H1 (cell line): ENCODE results near the gene SI. TPM values are rescaled to one million over a fixed set of nuclear protein-coding genes. Genes with fewer than 3 reads are reported as not detected.
A peak's percentile ranks its signal among the peaks of the same experiment; 100 is the strongest.

Experiments
- CTCF ChIA-PET: fragments of 300-600 bp; sonication (Branson Sonifier 250); formaldehyde crosslinking; loops from one replicate; lab custom pipeline; 2021; ENCODE audit not compliant: partially characterized antibody; lab: Charles Lee
- POLR2A ChIA-PET: fragments of 300-600 bp; sonication (Branson Sonifier 250); formaldehyde crosslinking; loops from one replicate; lab custom pipeline; 2021; ENCODE audit warnings: inconsistent platforms; ENCODE audit not compliant: partially characterized antibody; lab: Charles Lee
- DNase-seq, 2 experiments: peaks; one replicate each; pipeline versions ENCODE4 v3.0.0 to v3.0.0-alpha.2; 2010 to 2022; ENCODE audit warnings: low spot score in 2 of 2, low read depth in 1 of 2, mixed read lengths in 1 of 2
- FAIRE-seq: peaks from 2 replicates; lab custom pipeline; 2011; peaks lifted over from hg19 to GRCh38; lab: Jason Lieb, UNC
- H2AFZ ChIP-seq: 2 replicates; pipeline ENCODE4 v1.8.1; 2012; ENCODE audit warnings: low read length, inconsistent platforms
- H2AK5ac ChIP-seq: 2 replicates; pipeline ENCODE4 v1.6.1; 2013; ENCODE audit warnings: low read depth, low read length
- H2BK120ac ChIP-seq: replicated peaks from 2 replicates; pipeline ENCODE3; 2013; ENCODE audit warnings: low read depth, low read length, inconsistent platforms
- H2BK12ac ChIP-seq: 2 replicates; pipeline ENCODE4 v1.6.1; 2013; ENCODE audit warnings: low read depth, low read length
- H2BK15ac ChIP-seq: 2 replicates; pipeline ENCODE4 v1.6.1; 2013; ENCODE audit warnings: low read length
- H2BK20ac ChIP-seq: 2 replicates; pipeline ENCODE4 v1.6.1; 2013; ENCODE audit warnings: low read length
- H2BK5ac ChIP-seq: 2 replicates; pipeline ENCODE4 v1.6.1; 2013; ENCODE audit warnings: low read depth, low read length
- H3K14ac ChIP-seq: 2 replicates; pipeline ENCODE4 v1.6.1; 2013; ENCODE audit warnings: inconsistent platforms; ENCODE audit not compliant: insufficient read length
- H3K18ac ChIP-seq: 2 replicates; pipeline ENCODE4 v1.6.1; 2013; ENCODE audit warnings: low read length; ENCODE audit errors: extremely low read depth
- H3K23ac ChIP-seq: 2 replicates; pipeline ENCODE4 v1.6.1; 2013; ENCODE audit warnings: inconsistent platforms; ENCODE audit not compliant: insufficient read length
- H3K23me2 ChIP-seq: 2 replicates; pipeline ENCODE4 v1.6.1; 2013; ENCODE audit warnings: low read depth, low read length
- H3K27ac ChIP-seq: 2 replicates; pipeline ENCODE4 v1.6.1; 2011; ENCODE audit warnings: low read depth, low read length, inconsistent platforms
- H3K27me3 ChIP-seq, 4 experiments: replicated peaks in 1 of 4; 1 replicate in 1 of 4; 2 replicates in 3 of 4; pipeline versions ENCODE4 v1.6.1 to v1.8.1; 2011 to 2013; ENCODE audit warnings: low read length in 3 of 4, mild to moderate bottlenecking in 3 of 4, inconsistent platforms in 2 of 4, mixed read lengths in 2 of 4, moderate library complexity in 1 of 4; ENCODE audit not compliant: control insufficient read depth in 3 of 4, insufficient read depth in 3 of 4; ENCODE audit errors: extremely low read depth in 1 of 4
- H3K36me3 ChIP-seq, 4 experiments: 2 replicates each; pipeline versions ENCODE4 v1.6.1 to v1.8.1; 2011 to 2013; ENCODE audit warnings: mild to moderate bottlenecking in 4 of 4, low read length in 3 of 4, moderate library complexity in 2 of 4, control low read depth in 1 of 4, inconsistent platforms in 1 of 4; ENCODE audit not compliant: insufficient read depth in 4 of 4, control insufficient read depth in 2 of 4
- H3K4ac ChIP-seq: replicated peaks from 2 replicates; pipeline ENCODE3; 2013; ENCODE audit warnings: low read length, low read depth, mixed read lengths, inconsistent platforms; ENCODE audit not compliant: insufficient read length
- H3K4me1 ChIP-seq, 4 experiments: replicated peaks in 1 of 4; 1 replicate in 1 of 4; 2 replicates in 3 of 4; pipeline versions ENCODE4 v1.6.1 to v1.8.1; 2011 to 2013; ENCODE audit warnings: low read length in 3 of 4, inconsistent platforms in 2 of 4, mixed read lengths in 1 of 4; ENCODE audit not compliant: insufficient read depth in 4 of 4, control insufficient read depth in 3 of 4
- H3K4me2 ChIP-seq, 2 experiments: 2 replicates each; pipeline versions ENCODE4 v1.6.1 to v1.8.1; 2011 to 2013; ENCODE audit warnings: low read depth in 2 of 2, low read length in 2 of 2, control low read depth in 1 of 2, inconsistent platforms in 1 of 2, mild to moderate bottlenecking in 1 of 2; ENCODE audit not compliant: insufficient read depth in 1 of 2
- H3K4me3 ChIP-seq, 4 experiments: fragments of 200-600, 300-600 bp in 1 of 4; sonication (generic), shearing (Covaris generic), sonication (Bioruptor Twin) in 1 of 4; 2 replicates each; pipeline versions ENCODE4 v1.5.1 to v1.8.1; 2011 to 2016; ENCODE audit warnings: low read length in 4 of 4, low read depth in 3 of 4, control low read depth in 2 of 4, inconsistent platforms in 2 of 4, mild to moderate bottlenecking in 2 of 4, mixed read lengths in 1 of 4, moderate library complexity in 1 of 4; ENCODE audit not compliant: insufficient read depth in 2 of 4; ENCODE audit errors: extremely low read depth in 1 of 4
- H3K56ac ChIP-seq: replicated peaks from 2 replicates; pipeline ENCODE3; 2013; ENCODE audit warnings: low read depth, mild to moderate bottlenecking, mixed read lengths, low read length, inconsistent platforms; ENCODE audit not compliant: insufficient read length
- H3K79me1 ChIP-seq: 2 replicates; pipeline ENCODE4 v1.6.1; 2013; ENCODE audit warnings: low read depth, low read length, control low read depth
- H3K79me2 ChIP-seq, 2 experiments: 2 replicates each; pipeline versions ENCODE4 v1.6.1 to v1.8.1; 2012 to 2013; ENCODE audit warnings: low read length in 2 of 2, mild to moderate bottlenecking in 2 of 2, inconsistent platforms in 1 of 2; ENCODE audit not compliant: insufficient read depth in 2 of 2, control insufficient read depth in 1 of 2
- H3K9ac ChIP-seq, 4 experiments: replicated peaks in 1 of 4; 1 replicate in 1 of 4; 2 replicates in 3 of 4; pipeline versions ENCODE4 v1.6.1 to v1.8.1; 2011 to 2013; ENCODE audit warnings: low read depth in 3 of 4, low read length in 3 of 4, control low read depth in 2 of 4, mild to moderate bottlenecking in 2 of 4, moderate library complexity in 2 of 4, inconsistent platforms in 1 of 4; ENCODE audit errors: extremely low read depth in 1 of 4
- H3K9me3 ChIP-seq, 2 experiments: 2 replicates each; pipeline versions ENCODE4 v1.6.1 to v1.8.1; 2012 to 2013; ENCODE audit warnings: mild to moderate bottlenecking in 2 of 2, moderate library complexity in 2 of 2, control low read depth in 1 of 2, inconsistent platforms in 1 of 2, low read depth in 1 of 2, low read length in 1 of 2, mixed read lengths in 1 of 2; ENCODE audit not compliant: insufficient read depth in 2 of 2
- H4K20me1 ChIP-seq, 2 experiments: replicated peaks in 1 of 2; 2 replicates each; pipeline versions ENCODE3 to v1.8.1; 2011 to 2013; ENCODE audit warnings: inconsistent platforms in 2 of 2, low read length in 2 of 2, mild to moderate bottlenecking in 1 of 2; ENCODE audit not compliant: insufficient read depth in 2 of 2, control insufficient read depth in 1 of 2
- H4K5ac ChIP-seq: 2 replicates; pipeline ENCODE4 v1.6.1; 2013; ENCODE audit warnings: low read length, low read depth, mixed read lengths, inconsistent platforms; ENCODE audit not compliant: insufficient read length
- H4K8ac ChIP-seq: 2 replicates; pipeline ENCODE4 v1.8.0; 2013; ENCODE audit warnings: mild to moderate bottlenecking, moderate library complexity, low read length, inconsistent platforms; ENCODE audit not compliant: insufficient read depth; ENCODE audit errors: extremely low read depth
- H4K91ac ChIP-seq: replicated peaks from 2 replicates; pipeline ENCODE3; 2013; ENCODE audit warnings: low read length, mixed read lengths, inconsistent platforms; ENCODE audit not compliant: insufficient read length
- GTF2F1 ChIP-seq: IDR thresholded peaks from 2 replicates; pipeline ENCODE4 v1.6.1; 2012; ENCODE audit warnings: low read depth, low read length, improper control_type of control experiment, borderline replicate concordance
- JUN ChIP-seq: IDR thresholded peaks from 2 replicates; pipeline ENCODE4 v1.6.1; 2011; ENCODE audit warnings: low read depth, mild to moderate bottlenecking, improper control_type of control experiment, low read length
- NANOG ChIP-seq: IDR thresholded peaks from 2 replicates; pipeline ENCODE4 v1.6.1; 2011; ENCODE audit warnings: low read length, low read depth, mild to moderate bottlenecking, inconsistent platforms; ENCODE audit not compliant: insufficient read depth, poor library complexity, severe bottlenecking
- RAD21 ChIP-seq, 2 experiments: IDR thresholded peaks in 1 of 2; conservative IDR thresholded peaks in 1 of 2; 2 replicates each; pipeline ENCODE4 v1.6.1; 2011; ENCODE audit warnings: low read depth in 2 of 2, low read length in 2 of 2, improper control_type of control experiment in 1 of 2, inconsistent platforms in 1 of 2, mild to moderate bottlenecking in 1 of 2, moderate library complexity in 1 of 2
- TAF7 ChIP-seq: optimal IDR thresholded peaks from 2 replicates; pipeline ENCODE3; 2011; ENCODE audit warnings: low read depth, mild to moderate bottlenecking, inconsistent platforms, low read length, moderate library complexity, borderline replicate concordance
- WGBS, 2 experiments: shearing (Covaris generic) in 1 of 2; methylation state at CpG; one replicate each; pipeline versions ENCODE4 v1.1.6 to v1.1.7; 2013 to 2015; ENCODE audit warnings: low lambda C conversion rate in 2 of 2, mixed read lengths in 2 of 2, inconsistent platforms in 1 of 2, low coverage in 1 of 2, missing lambda C conversion rate in 1 of 2; ENCODE audit not compliant: insufficient replicate concordance in 2 of 2, insufficient coverage in 1 of 2, insufficient read length in 1 of 2; ENCODE audit errors: extremely low coverage in 1 of 2, missing lambda C conversion rate in 1 of 2; 5-methylcytosine and 5-hydroxymethylcytosine counted together
- polyA plus RNA-seq, 7 experiments: library from polyadenylated mRNA; depleted of rRNA in 3 of 7; stranded (reverse) in 5 of 7; unstranded in 2 of 7; fragments of >200 nt in 5 of 7; fragments of 200-250 nt in 2 of 7; gene quantifications; 1 replicate in 5 of 7; 2 replicates in 1 of 7; 4 replicates in 1 of 7; pipeline versions ENCODE4 v1.2.1 to v1.2.3, GENCODE V29; 2011 to 2013; ENCODE audit warnings: missing spikeins in 2 of 7, mixed read lengths in 2 of 7
- total RNA-seq: library from RNA; stranded (reverse); fragmentation: NEBNext Ultra II Directional; extraction: Animal tissue kit (Norgen Biotek cat#: 25700); gene quantifications from 2 replicates; pipeline ENCODE4 v1.2.1, GENCODE V29; 2021
- TF ChIP-seq, protein P1 (sequence below), 3 experiments: IDR thresholded peaks; 1 replicate in 2 of 3; 2 replicates in 1 of 3; pipeline versions ENCODE4 v1.5.1 to v1.6.1; 2011; ENCODE audit warnings: low read length in 3 of 3, mild to moderate bottlenecking in 3 of 3, inconsistent platforms in 2 of 3, low read depth in 1 of 3, moderate library complexity in 1 of 3; ENCODE audit not compliant: insufficient read depth in 1 of 3; ENCODE audit errors: control extremely low read depth in 1 of 3

Gene SI
- total and polyA plus RNA-seq, 2 of the 8 experiments (the other 6 are each of a cell fraction or from before 2014, with no cell fraction given), result not detected

DNA sequence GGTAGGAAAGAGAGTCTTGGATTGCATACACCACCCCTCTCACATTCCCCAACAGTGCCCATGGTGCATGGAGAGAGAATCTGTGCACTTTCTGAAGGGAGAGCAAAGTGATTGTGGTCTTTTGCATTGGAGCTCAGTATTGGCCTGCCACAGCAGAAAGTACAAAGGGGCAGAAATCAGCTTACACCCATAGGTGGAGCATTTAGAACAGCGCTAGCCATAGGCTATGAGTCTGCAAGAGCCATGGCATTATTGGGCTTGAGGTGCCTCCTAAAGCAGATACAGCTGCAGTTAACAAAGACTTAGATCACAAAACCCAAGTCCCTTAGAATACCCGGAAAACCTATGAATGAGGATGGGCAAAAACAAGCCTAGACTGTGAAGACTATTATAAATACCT is 21.8 kb downstream of the SI start:
- 93% methylated on average over 2 of the region's 2 CpGs; no CpG with 5 or more reads in 1 of the 2 experiments for WGBS, 2 experiments

More for the DNA sequence above, 21.8 kb downstream of the SI start:
- H3K4me2 ChIP-seq, result no peak overlapping the region
- DNase-seq, result no peak
- no peaks in the 10 kb centered on the region for H3K9me3 ChIP-seq
- H4K5ac ChIP-seq, result no peak overlapping the region
- no peaks in the 10 kb centered on the region for H3K36me3 ChIP-seq
- no peak overlapping the region for H3K4me3 ChIP-seq
- H2BK12ac ChIP-seq, result no peak overlapping the region
- FAIRE-seq, result no peak
- H3K23me2 ChIP-seq, result no peaks in the 10 kb centered on the region
- TF ChIP-seq TAF7 (no peak), RAD21 (IDR thresholded peaks at IDR 0.05 in 1 of 2, conservative IDR thresholded peaks at IDR 0.05 in 1 of 2; ENCODE audit: low read depth in 2 of 2, low read length in 2 of 2) (0 out of 4 replicates have a peak, but pooled peaks of 1 of the 2 experiments have one; percentile 6), GTF2F1 (no peak), JUN (no peak), NANOG (no peak)
- TF ChIP-seq, protein P1, sequence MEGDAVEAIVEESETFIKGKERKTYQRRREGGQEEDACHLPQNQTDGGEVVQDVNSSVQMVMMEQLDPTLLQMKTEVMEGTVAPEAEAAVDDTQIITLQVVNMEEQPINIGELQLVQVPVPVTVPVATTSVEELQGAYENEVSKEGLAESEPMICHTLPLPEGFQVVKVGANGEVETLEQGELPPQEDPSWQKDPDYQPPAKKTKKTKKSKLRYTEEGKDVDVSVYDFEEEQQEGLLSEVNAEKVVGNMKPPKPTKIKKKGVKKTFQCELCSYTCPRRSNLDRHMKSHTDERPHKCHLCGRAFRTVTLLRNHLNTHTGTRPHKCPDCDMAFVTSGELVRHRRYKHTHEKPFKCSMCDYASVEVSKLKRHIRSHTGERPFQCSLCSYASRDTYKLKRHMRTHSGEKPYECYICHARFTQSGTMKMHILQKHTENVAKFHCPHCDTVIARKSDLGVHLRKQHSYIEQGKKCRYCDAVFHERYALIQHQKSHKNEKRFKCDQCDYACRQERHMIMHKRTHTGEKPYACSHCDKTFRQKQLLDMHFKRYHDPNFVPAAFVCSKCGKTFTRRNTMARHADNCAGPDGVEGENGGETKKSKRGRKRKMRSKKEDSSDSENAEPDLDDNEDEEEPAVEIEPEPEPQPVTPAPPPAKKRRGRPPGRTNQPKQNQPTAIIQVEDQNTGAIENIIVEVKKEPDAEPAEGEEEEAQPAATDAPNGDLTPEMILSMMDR (IDR thresholded peaks at IDR 0.05; ENCODE audit: control extremely low read depth in 1 of 3, insufficient read depth in 1 of 3, low read depth in 1 of 3, low read length in 3 of 3), result 0 out of 4 replicates have a peak, but pooled peaks of 1 of the 3 experiments have one; percentile 6
- TF ChIP-seq, all 59 proteins: peak for 2
- Histone ChIP-seq H2AFZ (peak overlapping the region; percentile 92), H3K14ac (no peak overlapping the region), H4K8ac (no peak overlapping the region), H3K4me1 (no peaks in the 10 kb centered on the region), H4K91ac (no peak overlapping the region), H2BK120ac (no peak overlapping the region), H4K20me1 (no peaks in the 10 kb centered on the region), H3K18ac (no peak overlapping the region), H2AK5ac (no peak overlapping the region), H3K27ac (no peak overlapping the region), H3K79me2 (no peaks in the 10 kb centered on the region), H3K27me3 (no peaks in the 10 kb centered on the region), H3K23ac (no peak overlapping the region), H3K79me1 (no peaks in the 10 kb centered on the region), H2BK5ac (no peak overlapping the region), H3K4ac (no peak overlapping the region), H2BK20ac (no peak overlapping the region), H2BK15ac (no peak overlapping the region), H3K9ac (no peak overlapping the region), H3K56ac (no peak overlapping the region)
- POLR2A ChIA-PET, result no interaction called here
- CTCF ChIA-PET, result interaction anchor here (0.8 to 1.0 kb wide), 2 partner anchors 12 to 18 kb away, joined by 3 read pairs; no protein-coding TSS in a partner anchor
